Measurements from ENCODE around the gene FGL2.
"Not testable (repeated sequence)": the region's sequence is repeated elsewhere in the genome, so short reads cannot be mapped to it uniquely, and the experiment has no call there.

The FGL2 gene

DNA sequence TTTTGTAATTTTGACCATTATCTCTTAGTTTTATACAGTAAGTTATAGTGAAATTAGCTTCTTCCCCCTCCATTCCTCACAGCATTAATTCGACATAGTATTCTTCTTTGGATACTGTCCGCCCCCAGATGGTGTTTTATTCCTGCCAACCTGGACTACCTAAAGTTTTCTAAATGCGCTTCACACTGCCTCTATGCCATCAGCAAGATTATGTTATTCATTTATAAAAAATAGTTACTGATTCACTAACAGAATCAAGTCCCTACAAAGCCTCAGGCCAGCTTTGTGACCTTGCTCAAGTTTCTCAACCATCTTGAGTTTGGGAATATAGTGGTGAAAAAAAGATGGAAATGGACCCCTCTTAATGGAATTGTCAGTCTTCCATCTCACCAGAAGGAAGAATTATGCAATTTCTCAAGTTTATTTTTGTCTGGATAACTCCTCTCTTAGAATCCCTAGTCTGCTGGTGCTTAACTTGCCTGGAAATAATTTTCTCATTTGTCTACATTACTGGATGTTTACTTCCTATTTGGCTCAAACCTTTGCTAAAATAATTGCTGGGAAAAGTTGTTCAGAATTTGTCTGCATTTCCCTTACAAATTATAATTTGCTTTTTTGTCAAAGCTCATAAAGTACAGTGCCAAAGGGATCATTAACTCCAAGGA lies 16.7 kb upstream of the FGL2 start:
- no peak for DNase-seq

DNA sequence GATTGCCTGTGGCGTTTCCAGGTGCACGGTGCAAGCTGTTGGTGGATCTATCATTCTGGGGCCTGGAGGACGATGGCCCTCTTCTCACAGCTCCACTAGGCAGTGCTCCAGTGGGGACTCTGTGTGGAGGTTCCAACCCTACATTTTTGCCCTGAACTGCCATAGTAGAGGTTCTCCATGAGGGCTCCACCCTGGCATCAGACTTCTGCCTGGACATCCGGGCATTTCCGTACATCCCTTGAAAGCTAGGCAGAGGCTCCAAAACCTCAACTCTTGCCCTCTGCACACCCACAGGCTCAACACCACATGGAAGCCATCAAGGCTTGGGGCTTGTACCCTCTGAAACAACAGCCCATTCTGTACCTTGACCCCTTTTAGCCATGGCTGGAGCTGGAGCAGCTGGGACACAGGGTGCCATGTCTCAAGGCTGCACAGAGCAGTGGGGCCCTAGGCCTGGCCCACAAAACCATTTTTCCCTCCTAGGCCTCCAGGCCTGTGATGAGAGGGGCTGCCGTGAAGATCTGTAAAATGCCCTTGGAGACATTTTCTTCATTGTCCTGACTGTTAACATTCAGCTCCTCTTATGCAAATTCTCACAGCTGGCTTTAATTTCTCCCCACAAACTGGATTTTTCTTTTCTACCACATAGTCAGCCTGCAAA lies 10.0 kb upstream of the FGL2 start:
- DNase-seq = no peak

DNA sequence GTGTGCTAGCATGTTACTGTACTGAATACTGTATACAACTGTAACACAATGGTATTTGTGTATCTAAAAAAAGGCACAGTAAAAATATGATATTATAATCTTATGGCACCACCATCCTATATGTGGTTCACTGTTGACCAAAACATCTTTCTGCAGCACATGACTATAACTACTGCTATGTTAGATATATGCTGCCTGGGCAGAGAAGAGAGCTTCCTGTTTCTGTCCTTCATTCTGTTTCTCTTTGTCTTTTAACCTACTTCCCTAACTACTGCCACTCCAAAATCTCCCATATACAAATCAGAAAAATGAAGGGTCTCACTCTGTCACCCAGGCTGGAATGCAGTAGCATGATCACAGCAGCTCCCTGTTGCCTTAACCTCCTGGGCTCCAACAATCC lies 8.8 kb upstream of the FGL2 start:
- no peak for DNase-seq

- no peak for DNase-seq
Observed at GRCh38 chr7:77205706-77206105, 6.1 kb upstream of the FGL2 start.

GRCh38 chr7:77202481-77202976 lies 2.9 kb upstream of the FGL2 start:
- no peak for DNase-seq

DNA sequence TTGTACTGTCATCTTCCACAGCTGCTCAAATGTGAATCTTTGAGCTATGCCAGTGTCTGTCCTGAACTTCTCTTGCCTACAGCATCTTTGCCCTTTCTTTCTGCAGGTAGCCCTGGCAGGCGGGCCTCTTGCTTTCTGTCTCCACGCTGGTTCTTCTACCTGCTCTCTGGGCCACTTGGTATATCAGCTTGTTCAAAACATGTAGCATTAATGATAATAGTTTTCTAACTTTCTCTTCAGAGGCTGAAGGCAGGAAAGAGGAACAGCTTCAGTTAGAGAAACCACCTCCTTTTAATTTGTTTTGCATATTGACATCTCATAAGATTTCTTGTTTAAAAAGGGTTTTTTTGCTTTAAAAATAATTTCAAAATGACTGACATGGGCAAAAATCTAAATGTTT lies 923 bp upstream of the FGL2 start:
- no peak for DNase-seq

DNA sequence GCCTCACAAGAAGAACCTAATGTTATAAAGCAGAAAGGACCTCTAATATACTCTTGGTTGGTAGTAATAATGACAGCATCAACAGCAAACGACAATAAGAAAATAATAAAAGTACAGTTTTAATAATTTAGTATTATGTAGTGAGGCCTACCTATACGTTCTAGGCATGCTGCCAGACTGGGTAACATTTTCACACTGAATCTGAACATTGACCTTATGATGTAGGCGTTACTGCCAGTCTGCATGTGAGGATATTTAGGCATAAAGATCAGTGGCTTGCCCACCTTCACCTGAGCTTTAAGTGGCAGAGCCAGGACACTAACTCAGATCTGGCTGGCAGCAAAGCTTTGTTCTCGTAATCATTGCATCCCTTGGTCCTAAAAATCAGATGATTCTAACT lies 2.5 kb downstream of the FGL2 start:
- DNase-seq = no peak

DNA sequence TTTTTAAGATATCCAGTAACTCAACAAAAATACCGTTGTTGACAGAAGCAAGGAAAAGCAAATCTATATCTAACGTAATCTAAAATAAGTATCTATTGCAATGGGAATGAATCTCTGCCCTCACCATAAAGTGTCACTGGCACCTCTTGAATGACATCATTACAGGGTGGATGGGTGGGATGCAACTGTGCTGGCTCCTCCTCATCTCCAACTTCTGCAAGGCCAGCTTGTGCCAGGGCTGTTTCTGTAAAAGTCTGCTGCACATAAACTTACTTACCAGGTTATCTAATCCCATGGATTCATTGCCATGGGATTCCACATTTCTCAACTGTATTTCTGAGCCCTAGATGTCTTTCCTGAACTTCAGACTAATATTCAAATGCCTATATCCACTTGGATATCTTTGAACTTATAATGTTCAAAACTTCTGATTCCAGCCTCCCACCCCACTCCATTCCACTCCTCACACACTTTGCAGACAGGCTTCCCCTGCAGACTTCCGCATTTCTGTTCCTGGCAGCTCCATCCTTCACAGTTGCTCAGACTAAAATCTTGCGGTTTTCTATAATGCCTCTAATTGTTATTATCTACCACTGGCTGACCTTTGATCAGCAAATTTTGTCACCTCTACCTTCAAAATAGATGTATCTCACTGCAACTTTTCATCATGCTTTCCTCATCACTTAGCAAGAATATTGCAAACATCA lies 10.7 kb downstream of the FGL2 start:
- DNase-seq = no peak

- DNase-seq = no peak
Observed at GRCh38 chr7:77185866-77186265, 13.8 kb downstream of the FGL2 start.

- DNase-seq = no peak
Observed at GRCh38 chr7:77184990-77185389, 14.6 kb downstream of the FGL2 start.

DNA sequence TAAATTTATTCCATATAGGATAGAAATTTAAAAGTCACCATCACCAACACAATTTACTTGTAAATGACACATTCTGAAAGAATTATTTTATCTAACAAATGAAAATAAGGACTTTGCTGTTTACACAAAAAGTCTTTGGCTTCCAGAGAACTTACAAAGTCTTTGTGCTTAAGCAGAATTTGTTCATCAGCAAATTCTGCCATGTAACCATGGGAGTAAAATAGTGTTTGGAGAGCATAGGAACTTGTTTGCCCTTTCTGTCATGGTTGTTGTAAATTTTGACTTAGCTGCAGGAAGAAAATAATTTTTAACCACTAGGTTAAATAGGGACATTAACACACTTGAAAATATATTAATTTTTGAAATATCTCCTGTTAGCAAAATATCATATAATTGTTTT lies 15.2 kb downstream of the FGL2 start:
- no peak for DNase-seq

DNA sequence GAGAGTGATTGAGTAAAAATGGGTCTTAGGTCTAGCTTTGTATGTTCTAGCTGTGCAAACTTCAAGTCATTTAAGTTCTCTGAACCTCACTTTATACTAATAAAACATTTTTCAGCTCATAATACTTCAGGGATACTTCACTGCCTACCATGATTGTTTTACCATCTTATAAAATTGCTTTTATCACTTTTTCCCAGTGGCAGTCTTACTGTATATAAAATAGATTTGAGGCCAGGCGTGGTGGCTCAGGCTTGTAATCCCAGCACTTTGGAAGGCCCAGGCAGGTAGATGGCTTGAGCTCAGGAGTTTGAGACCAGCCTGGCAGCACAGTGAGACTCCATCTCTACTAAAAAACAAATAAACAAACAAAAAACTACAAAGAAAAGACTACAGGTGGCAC lies 17.4 kb downstream of the FGL2 start:
- no peak for DNase-seq

GRCh38 chr7:77181734-77182133 lies 17.9 kb downstream of the FGL2 start:
- DNase-seq = no peak

DNA sequence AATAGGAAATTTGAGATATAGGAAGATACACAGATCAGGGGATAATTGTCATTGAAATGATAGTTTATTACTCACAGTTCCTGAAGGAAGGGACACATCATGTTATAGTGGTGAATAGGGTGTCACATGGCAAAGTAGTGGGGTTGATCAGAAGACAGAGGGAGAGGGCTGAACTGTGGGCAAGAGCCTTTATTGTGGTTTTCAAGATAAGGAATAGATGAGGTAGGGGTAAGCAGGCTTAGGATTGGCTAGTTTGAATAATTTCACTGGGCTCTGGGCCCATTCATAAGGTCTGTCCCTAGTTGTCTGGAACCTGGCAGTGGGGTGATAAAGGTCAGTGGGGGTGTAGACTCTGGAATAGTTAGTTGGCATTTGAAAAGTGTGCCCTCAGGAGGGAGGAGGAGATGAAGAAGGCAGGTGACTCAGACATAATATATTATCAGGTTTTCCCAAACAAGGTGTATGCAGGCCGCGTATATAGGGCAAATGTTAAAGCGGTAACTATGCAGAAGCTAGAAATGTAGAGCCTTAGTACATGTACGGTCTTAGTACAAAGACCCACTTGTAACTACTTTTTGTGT lies 18.5 kb downstream of the FGL2 start:
- no peak for DNase-seq

GRCh38 chr7:77178024-77178423 lies 21.6 kb downstream of the FGL2 start:
- not testable (repeated sequence) for DNase-seq

GRCh38 chr7:77177321-77177904 lies 22.2 kb downstream of the FGL2 start:
- DNase-seq = not testable (repeated sequence)

DNA sequence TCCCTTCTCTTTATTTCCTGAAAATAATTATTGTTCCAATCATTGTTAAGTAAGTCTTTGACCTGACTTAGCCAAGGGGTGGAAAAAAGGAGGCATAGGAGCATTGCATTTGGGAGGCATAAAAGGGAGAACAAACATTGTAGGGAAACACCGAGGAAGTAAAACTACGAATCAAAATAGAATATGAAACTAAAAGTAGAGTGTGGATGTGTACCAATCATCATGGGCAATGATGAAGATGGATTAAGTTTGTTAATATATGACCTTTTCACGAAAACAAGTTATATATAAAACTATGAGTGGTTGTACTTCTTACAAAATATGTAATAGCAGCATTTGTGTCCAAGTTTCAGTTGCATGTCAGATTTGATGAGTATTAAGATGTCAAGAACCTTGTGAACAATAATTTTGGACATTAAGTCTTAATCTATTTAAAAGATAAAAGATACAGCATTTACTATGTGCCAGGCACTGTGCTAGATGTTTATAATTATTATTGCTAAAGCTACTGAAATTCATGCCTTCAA lies 24.3 kb downstream of the FGL2 start:
- DNase-seq = not testable (repeated sequence)

DNA sequence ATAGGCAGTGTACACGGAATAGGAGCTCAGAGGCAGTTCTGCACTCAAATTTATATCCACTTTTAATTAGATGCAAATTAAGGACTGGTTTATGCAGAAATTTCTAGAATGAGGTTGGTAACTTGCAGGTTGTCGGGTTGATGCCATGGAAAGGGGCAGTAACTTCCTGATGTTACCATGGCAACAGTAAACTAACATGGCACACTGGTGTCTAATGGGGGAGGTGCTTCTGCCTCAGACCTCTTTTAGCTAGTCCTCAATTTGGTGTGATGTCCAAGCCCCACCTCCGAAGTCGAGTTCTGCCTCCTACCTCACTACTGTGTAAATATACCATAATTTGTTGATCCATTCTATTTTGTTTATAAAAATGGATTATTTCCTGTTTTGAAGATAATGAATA lies 25.2 kb downstream of the FGL2 start:
- not testable (repeated sequence) for DNase-seq

- not testable (repeated sequence) for DNase-seq
Observed at GRCh38 chr7:77172437-77173172, 27.0 kb downstream of the FGL2 start.

- DNase-seq = not testable (repeated sequence)
Observed at GRCh38 chr7:77171073-77171472, 28.5 kb downstream of the FGL2 start.

GRCh38 chr7:77157446-77157845 lies 42.2 kb downstream of the FGL2 start:
- no peak for DNase-seq

GRCh38 chr7:77157034-77157433 lies 42.6 kb downstream of the FGL2 start:
- DNase-seq = not testable (repeated sequence)
